T-helper 17 cell (primary cell): ENCODE results near the gene GOLGA8N. TPM values are rescaled to one million over a fixed set of nuclear protein-coding genes. Genes with fewer than 3 reads are reported as not detected.

ENCODE experiments used
- total RNA-seq, 4 donors: library from RNA in 2 of 4; stranded (reverse) in 2 of 4; gene quantifications; one replicate each; pipeline ENCODE4 v1.2.3 and lab custom pipeline; 2022 to 2026

GOLGA8N gene
- total RNA-seq, 2 donors from 2014 or later = 3.9 to 6.3 TPM

Other genes starting within 250 kb of the GOLGA8N start
- gene GOLGA8K, start 190.2 kb upstream of the GOLGA8N start, total RNA-seq = under 1 TPM; 0.26 to 0.32 TPM
- 1 to 10 TPM in 1 of 2 donors, under 1 TPM in 1; 0.47 to 2.3 TPM for gene GOLGA8O, start 137.8 kb upstream of the GOLGA8N start, total RNA-seq
- 10 to 100 TPM in 1 of 2 donors, 1 to 10 TPM in 1; 7.6 to 13.0 TPM for gene ARHGAP11A, start 22.0 kb downstream of the GOLGA8N start, total RNA-seq
- 1 to 10 TPM in 1 of 2 donors, under 1 TPM in 1; 0.80 to 2.0 TPM for gene SCG5, start 48.3 kb downstream of the GOLGA8N start, total RNA-seq
- gene GREM1, start 124.5 kb downstream of the GOLGA8N start, total RNA-seq = not detected